H1 (cell line): ENCODE measurements around the gene ATP4A. TPM values are rescaled to one million over a fixed set of nuclear protein-coding genes. Genes with fewer than 3 reads are reported as not detected.
A peak's percentile ranks its signal among the peaks of the same experiment; 100 is the strongest.

Experiments
- CTCF ChIA-PET: fragments of 300-600 bp; sonication (Branson Sonifier 250); formaldehyde crosslinking; loops from one replicate; lab custom pipeline; 2021; ENCODE audit not compliant: partially characterized antibody; lab: Charles Lee
- POLR2A ChIA-PET: fragments of 300-600 bp; sonication (Branson Sonifier 250); formaldehyde crosslinking; loops from one replicate; lab custom pipeline; 2021; ENCODE audit warnings: inconsistent platforms; ENCODE audit not compliant: partially characterized antibody; lab: Charles Lee
- DNase-seq, 2 experiments: peaks; one replicate each; pipeline versions ENCODE4 v3.0.0 to v3.0.0-alpha.2; 2010 to 2022; ENCODE audit warnings: low spot score in 2 of 2, low read depth in 1 of 2, mixed read lengths in 1 of 2
- FAIRE-seq: peaks from 2 replicates; lab custom pipeline; 2011; peaks lifted over from hg19 to GRCh38; lab: Jason Lieb, UNC
- H2AFZ ChIP-seq: 2 replicates; pipeline ENCODE4 v1.8.1; 2012; ENCODE audit warnings: low read length, inconsistent platforms
- H2AK5ac ChIP-seq: 2 replicates; pipeline ENCODE4 v1.6.1; 2013; ENCODE audit warnings: low read depth, low read length
- H2BK120ac ChIP-seq: replicated peaks from 2 replicates; pipeline ENCODE3; 2013; ENCODE audit warnings: low read depth, low read length, inconsistent platforms
- H2BK12ac ChIP-seq: 2 replicates; pipeline ENCODE4 v1.6.1; 2013; ENCODE audit warnings: low read depth, low read length
- H2BK15ac ChIP-seq: 2 replicates; pipeline ENCODE4 v1.6.1; 2013; ENCODE audit warnings: low read length
- H2BK20ac ChIP-seq: 2 replicates; pipeline ENCODE4 v1.6.1; 2013; ENCODE audit warnings: low read length
- H2BK5ac ChIP-seq: 2 replicates; pipeline ENCODE4 v1.6.1; 2013; ENCODE audit warnings: low read depth, low read length
- H3K14ac ChIP-seq: 2 replicates; pipeline ENCODE4 v1.6.1; 2013; ENCODE audit warnings: inconsistent platforms; ENCODE audit not compliant: insufficient read length
- H3K18ac ChIP-seq: 2 replicates; pipeline ENCODE4 v1.6.1; 2013; ENCODE audit warnings: low read length; ENCODE audit errors: extremely low read depth
- H3K23ac ChIP-seq: 2 replicates; pipeline ENCODE4 v1.6.1; 2013; ENCODE audit warnings: inconsistent platforms; ENCODE audit not compliant: insufficient read length
- H3K23me2 ChIP-seq: 2 replicates; pipeline ENCODE4 v1.6.1; 2013; ENCODE audit warnings: low read depth, low read length
- H3K27ac ChIP-seq: 2 replicates; pipeline ENCODE4 v1.6.1; 2011; ENCODE audit warnings: low read depth, low read length, inconsistent platforms
- H3K27me3 ChIP-seq, 4 experiments: replicated peaks in 1 of 4; 1 replicate in 1 of 4; 2 replicates in 3 of 4; pipeline versions ENCODE4 v1.6.1 to v1.8.1; 2011 to 2013; ENCODE audit warnings: low read length in 3 of 4, mild to moderate bottlenecking in 3 of 4, inconsistent platforms in 2 of 4, mixed read lengths in 2 of 4, moderate library complexity in 1 of 4; ENCODE audit not compliant: control insufficient read depth in 3 of 4, insufficient read depth in 3 of 4; ENCODE audit errors: extremely low read depth in 1 of 4
- H3K36me3 ChIP-seq, 4 experiments: 2 replicates each; pipeline versions ENCODE4 v1.6.1 to v1.8.1; 2011 to 2013; ENCODE audit warnings: mild to moderate bottlenecking in 4 of 4, low read length in 3 of 4, moderate library complexity in 2 of 4, control low read depth in 1 of 4, inconsistent platforms in 1 of 4; ENCODE audit not compliant: insufficient read depth in 4 of 4, control insufficient read depth in 2 of 4
- H3K4ac ChIP-seq: replicated peaks from 2 replicates; pipeline ENCODE3; 2013; ENCODE audit warnings: low read length, low read depth, mixed read lengths, inconsistent platforms; ENCODE audit not compliant: insufficient read length
- H3K4me1 ChIP-seq, 4 experiments: replicated peaks in 1 of 4; 1 replicate in 1 of 4; 2 replicates in 3 of 4; pipeline versions ENCODE4 v1.6.1 to v1.8.1; 2011 to 2013; ENCODE audit warnings: low read length in 3 of 4, inconsistent platforms in 2 of 4, mixed read lengths in 1 of 4; ENCODE audit not compliant: insufficient read depth in 4 of 4, control insufficient read depth in 3 of 4
- H3K4me2 ChIP-seq, 2 experiments: 2 replicates each; pipeline versions ENCODE4 v1.6.1 to v1.8.1; 2011 to 2013; ENCODE audit warnings: low read depth in 2 of 2, low read length in 2 of 2, control low read depth in 1 of 2, inconsistent platforms in 1 of 2, mild to moderate bottlenecking in 1 of 2; ENCODE audit not compliant: insufficient read depth in 1 of 2
- H3K4me3 ChIP-seq, 4 experiments: fragments of 200-600, 300-600 bp in 1 of 4; sonication (generic), shearing (Covaris generic), sonication (Bioruptor Twin) in 1 of 4; 2 replicates each; pipeline versions ENCODE4 v1.5.1 to v1.8.1; 2011 to 2016; ENCODE audit warnings: low read length in 4 of 4, low read depth in 3 of 4, control low read depth in 2 of 4, inconsistent platforms in 2 of 4, mild to moderate bottlenecking in 2 of 4, mixed read lengths in 1 of 4, moderate library complexity in 1 of 4; ENCODE audit not compliant: insufficient read depth in 2 of 4; ENCODE audit errors: extremely low read depth in 1 of 4
- H3K56ac ChIP-seq: replicated peaks from 2 replicates; pipeline ENCODE3; 2013; ENCODE audit warnings: low read depth, mild to moderate bottlenecking, mixed read lengths, low read length, inconsistent platforms; ENCODE audit not compliant: insufficient read length
- H3K79me1 ChIP-seq: 2 replicates; pipeline ENCODE4 v1.6.1; 2013; ENCODE audit warnings: low read depth, low read length, control low read depth
- H3K79me2 ChIP-seq, 2 experiments: 2 replicates each; pipeline versions ENCODE4 v1.6.1 to v1.8.1; 2012 to 2013; ENCODE audit warnings: low read length in 2 of 2, mild to moderate bottlenecking in 2 of 2, inconsistent platforms in 1 of 2; ENCODE audit not compliant: insufficient read depth in 2 of 2, control insufficient read depth in 1 of 2
- H3K9ac ChIP-seq, 4 experiments: replicated peaks in 1 of 4; 1 replicate in 1 of 4; 2 replicates in 3 of 4; pipeline versions ENCODE4 v1.6.1 to v1.8.1; 2011 to 2013; ENCODE audit warnings: low read depth in 3 of 4, low read length in 3 of 4, control low read depth in 2 of 4, mild to moderate bottlenecking in 2 of 4, moderate library complexity in 2 of 4, inconsistent platforms in 1 of 4; ENCODE audit errors: extremely low read depth in 1 of 4
- H3K9me3 ChIP-seq, 2 experiments: 2 replicates each; pipeline versions ENCODE4 v1.6.1 to v1.8.1; 2012 to 2013; ENCODE audit warnings: mild to moderate bottlenecking in 2 of 2, moderate library complexity in 2 of 2, control low read depth in 1 of 2, inconsistent platforms in 1 of 2, low read depth in 1 of 2, low read length in 1 of 2, mixed read lengths in 1 of 2; ENCODE audit not compliant: insufficient read depth in 2 of 2
- H4K20me1 ChIP-seq, 2 experiments: replicated peaks in 1 of 2; 2 replicates each; pipeline versions ENCODE3 to v1.8.1; 2011 to 2013; ENCODE audit warnings: inconsistent platforms in 2 of 2, low read length in 2 of 2, mild to moderate bottlenecking in 1 of 2; ENCODE audit not compliant: insufficient read depth in 2 of 2, control insufficient read depth in 1 of 2
- H4K5ac ChIP-seq: 2 replicates; pipeline ENCODE4 v1.6.1; 2013; ENCODE audit warnings: low read length, low read depth, mixed read lengths, inconsistent platforms; ENCODE audit not compliant: insufficient read length
- H4K8ac ChIP-seq: 2 replicates; pipeline ENCODE4 v1.8.0; 2013; ENCODE audit warnings: mild to moderate bottlenecking, moderate library complexity, low read length, inconsistent platforms; ENCODE audit not compliant: insufficient read depth; ENCODE audit errors: extremely low read depth
- H4K91ac ChIP-seq: replicated peaks from 2 replicates; pipeline ENCODE3; 2013; ENCODE audit warnings: low read length, mixed read lengths, inconsistent platforms; ENCODE audit not compliant: insufficient read length
- WGBS, 2 experiments: shearing (Covaris generic) in 1 of 2; methylation state at CpG; one replicate each; pipeline versions ENCODE4 v1.1.6 to v1.1.7; 2013 to 2015; ENCODE audit warnings: low lambda C conversion rate in 2 of 2, mixed read lengths in 2 of 2, inconsistent platforms in 1 of 2, low coverage in 1 of 2, missing lambda C conversion rate in 1 of 2; ENCODE audit not compliant: insufficient replicate concordance in 2 of 2, insufficient coverage in 1 of 2, insufficient read length in 1 of 2; ENCODE audit errors: extremely low coverage in 1 of 2, missing lambda C conversion rate in 1 of 2; 5-methylcytosine and 5-hydroxymethylcytosine counted together
- polyA plus RNA-seq, 7 experiments: library from polyadenylated mRNA; depleted of rRNA in 3 of 7; stranded (reverse) in 5 of 7; unstranded in 2 of 7; fragments of >200 nt in 5 of 7; fragments of 200-250 nt in 2 of 7; gene quantifications; 1 replicate in 5 of 7; 2 replicates in 1 of 7; 4 replicates in 1 of 7; pipeline versions ENCODE4 v1.2.1 to v1.2.3, GENCODE V29; 2011 to 2013; ENCODE audit warnings: missing spikeins in 2 of 7, mixed read lengths in 2 of 7
- total RNA-seq: library from RNA; stranded (reverse); fragmentation: NEBNext Ultra II Directional; extraction: Animal tissue kit (Norgen Biotek cat#: 25700); gene quantifications from 2 replicates; pipeline ENCODE4 v1.2.1, GENCODE V29; 2021

The ATP4A gene
- total and polyA plus RNA-seq, 2 of the 8 experiments (the other 6 are each of a cell fraction or from before 2014, with no cell fraction given), result 0.50 to 1.2 TPM

GRCh38 chr19:35556025-35556590 lies 7.3 kb downstream of the ATP4A start:
- Histone ChIP-seq H2BK20ac (no peak overlapping the region; the same call in 1 of the 2 replicates), H3K36me3 (no peaks in the 10 kb centered on the region; a peak in 2 of 8 replicates), H3K79me2 (no peaks in the 10 kb centered on the region), H3K79me1 (no peaks in the 10 kb centered on the region), H2BK12ac (peak overlapping the region; percentile 43; the same call in 1 of the 2 replicates), H3K27ac (no peak overlapping the region), H4K20me1 (peaks cover 5 to 8% of the 10 kb centered on the region in 2 experiments), H2BK15ac (no peak overlapping the region), H3K9ac (no peak overlapping the region), H3K27me3 (peaks cover 0 to 12% (median 10%) of the 10 kb centered on the region in 4 experiments; a peak in 5 of 7 replicates), H2AFZ (no peak overlapping the region), H3K14ac (no peak overlapping the region), H3K9me3 (no peaks in the 10 kb centered on the region; a peak in 1 of 4 replicates), H2BK5ac (no peak overlapping the region), H3K18ac (no peak overlapping the region), H3K23me2 (peaks cover 4% of the 10 kb centered on the region; the same call in 1 of the 2 replicates), H2AK5ac (no peak overlapping the region), H3K4me2 (no peak overlapping the region), H4K8ac (no peak overlapping the region), H3K56ac (no peak overlapping the region), H3K23ac (no peak overlapping the region), H2BK120ac (no peak overlapping the region), H4K5ac (no peak overlapping the region), H4K91ac (no peak overlapping the region), H3K4me1 (peaks cover 0 to 6% (median 4%) of the 10 kb centered on the region in 4 experiments; a peak in 3 of 7 replicates), H3K4ac (no peak overlapping the region), H3K4me3 (no peak overlapping the region)
- 83 to 100% methylated on average over 1 to 9 of the region's 9 CpGs for WGBS, 2 experiments
- ChIA-PET POLR2A (interaction anchor here (0.7 to 3.2 kb wide), 9 partner anchors 8 to 89 kb away, joined by 3 to 8 read pairs (median 4); no protein-coding TSS in a partner anchor), CTCF (interaction anchor here (0.6 to 7.7 kb wide), 39 partner anchors 8 to 259 kb away, joined by 3 to 90 read pairs (median 3); partner anchors contain the start of genes HAUS5 and PMIS2)
- DNase-seq, result no peak
- FAIRE-seq, result no peak
